HEK293 (cell line): ENCODE results near the gene SLC44A1.

Experiments
- CTCF ChIA-PET: fragments of 350-600 bp; formaldehyde crosslinking; extraction: SDS; loops from one replicate; lab custom pipeline; 2021; ENCODE audit warnings: antibody characterized with exemption; lab: Yijun Ruan, JAX
- POLR2A ChIA-PET: fragments of 300-600 bp; formaldehyde crosslinking; extraction: SDS; loops from one replicate; lab custom pipeline; 2020; ENCODE audit warnings: antibody characterized with exemption, inconsistent platforms; lab: Yijun Ruan, JAX
- H3K27ac ChIP-seq: fragments of 200-500 bp; sonication (Bioruptor generic); 2 replicates; pipeline ENCODE4 v1.5.1; 2014; ENCODE audit warnings: low read depth, low read length, control low read depth, inconsistent platforms; ENCODE audit errors: extremely low read depth
- H3K36me3 ChIP-seq, 2 experiments: fragments of 200-500 bp in 1 of 2; sonication (Bioruptor generic) in 1 of 2; 1 replicate in 1 of 2; 2 replicates in 1 of 2; pipeline ENCODE4 v1.5.1; 2014 to 2017; ENCODE audit warnings: inconsistent platforms in 2 of 2, low read length in 2 of 2; ENCODE audit not compliant: control insufficient read depth in 2 of 2, insufficient read depth in 1 of 2
- H3K4me1 ChIP-seq: fragments of 200-500 bp; sonication (Bioruptor generic); 2 replicates; pipeline ENCODE4 v1.5.1; 2014; ENCODE audit warnings: mild to moderate bottlenecking, low read length, inconsistent platforms; ENCODE audit not compliant: control insufficient read depth, insufficient read depth
- H3K4me3 ChIP-seq: 2 replicates; pipeline ENCODE4 v1.5.1; 2011; ENCODE audit warnings: low read depth, mild to moderate bottlenecking, control low read depth, low read length, moderate library complexity
- H3K9me3 ChIP-seq: fragments of 200-500 bp; sonication (Bioruptor generic); 2 replicates; pipeline ENCODE4 v1.5.1; 2014; ENCODE audit warnings: low read depth, low read length, inconsistent platforms; ENCODE audit not compliant: control insufficient read depth, insufficient read depth
- ELK4 ChIP-seq: IDR thresholded peaks from 2 replicates; pipeline ENCODE4 v1.6.1; 2011; ENCODE audit warnings: mild to moderate bottlenecking, low read depth, low read length, borderline replicate concordance
- HOXC10 ChIP-seq: sonication (generic); formaldehyde crosslinking; IDR thresholded peaks from 2 replicates; pipeline ENCODE4 v1.8.1; 2023; ENCODE audit warnings: mild to moderate bottlenecking, missing genetic modification reagents
- KLF7 ChIP-seq: fragments of 450-650 bp; formaldehyde crosslinking; IDR thresholded peaks from 2 replicates; pipeline ENCODE4 v1.5.1; 2016; ENCODE audit warnings: missing biosample characterization, missing genetic modification characterization, borderline replicate concordance
- PRDM6 ChIP-seq: fragments of 450-650 bp; formaldehyde crosslinking; IDR thresholded peaks from 2 replicates; pipeline ENCODE4 v1.5.1; 2017; ENCODE audit warnings: missing biosample characterization, missing genetic modification characterization
- SP2 ChIP-seq: fragments of 450-650 bp; formaldehyde crosslinking; IDR thresholded peaks from 2 replicates; pipeline ENCODE4 v1.5.1; 2016; ENCODE audit warnings: missing biosample characterization, missing genetic modification characterization
- WT1 ChIP-seq: fragments of 450-650 bp; formaldehyde crosslinking; IDR thresholded peaks from 2 replicates; pipeline ENCODE4 v1.5.1; 2016; ENCODE audit warnings: missing biosample characterization, missing genetic modification characterization
- ZBTB7A ChIP-seq: fragments of 450-650 bp; formaldehyde crosslinking; IDR thresholded peaks from 2 replicates; pipeline ENCODE4 v1.5.1; 2016; ENCODE audit warnings: low read depth, missing biosample characterization, missing genetic modification characterization
- ZNF121 ChIP-seq: fragments of 450-650 bp; formaldehyde crosslinking; IDR thresholded peaks from 2 replicates; pipeline ENCODE4 v1.5.1; 2016; ENCODE audit warnings: missing biosample characterization, missing genetic modification characterization
- ZNF140 ChIP-seq: fragments of 450-650 bp; formaldehyde crosslinking; IDR thresholded peaks from 2 replicates; pipeline ENCODE4 v1.5.1; 2016; ENCODE audit warnings: missing biosample characterization, missing genetic modification characterization
- ZNF155 ChIP-seq: fragments of 450-650 bp; formaldehyde crosslinking; IDR thresholded peaks from 2 replicates; pipeline ENCODE4 v1.5.1; 2016; ENCODE audit warnings: missing biosample characterization, missing genetic modification characterization
- ZNF18 ChIP-seq: fragments of 450-650 bp; formaldehyde crosslinking; IDR thresholded peaks from 2 replicates; pipeline ENCODE4 v1.5.1; 2016; ENCODE audit warnings: missing biosample characterization, missing genetic modification characterization
- ZNF221 ChIP-seq: fragments of 450-650 bp; formaldehyde crosslinking; IDR thresholded peaks from 2 replicates; pipeline ENCODE4 v1.5.1; 2017; ENCODE audit warnings: missing biosample characterization, missing genetic modification characterization, borderline replicate concordance
- ZNF248 ChIP-seq: fragments of 450-650 bp; formaldehyde crosslinking; IDR thresholded peaks from 2 replicates; pipeline ENCODE4 v1.5.1; 2017; ENCODE audit warnings: missing biosample characterization, missing genetic modification characterization
- ZNF311 ChIP-seq: fragments of 450-650 bp; formaldehyde crosslinking; IDR thresholded peaks from 2 replicates; pipeline ENCODE4 v1.5.1; 2017; ENCODE audit warnings: missing biosample characterization, missing genetic modification characterization, borderline replicate concordance
- ZNF366 ChIP-seq: fragments of 450-650 bp; formaldehyde crosslinking; conservative IDR thresholded peaks from 2 replicates; pipeline ENCODE4 v1.5.1; 2016; ENCODE audit warnings: missing biosample characterization, missing genetic modification characterization
- ZNF37A ChIP-seq: fragments of 450-650 bp; IDR thresholded peaks from 2 replicates; pipeline ENCODE4 v1.5.1; 2018; ENCODE audit warnings: missing biosample characterization, missing genetic modification characterization
- ZNF423 ChIP-seq: fragments of 450-650 bp; formaldehyde crosslinking; IDR thresholded peaks from 2 replicates; pipeline ENCODE4 v1.5.1; 2016; ENCODE audit warnings: missing biosample characterization, missing genetic modification characterization
- ZNF433 ChIP-seq: fragments of 450-650 bp; formaldehyde crosslinking; IDR thresholded peaks from 2 replicates; pipeline ENCODE4 v1.5.1; 2016; ENCODE audit warnings: missing biosample characterization, missing genetic modification characterization, low read depth
- ZNF544 ChIP-seq: fragments of 450-650 bp; formaldehyde crosslinking; IDR thresholded peaks from 2 replicates; pipeline ENCODE4 v1.5.0; 2017; ENCODE audit warnings: missing biosample characterization, missing genetic modification characterization
- ZNF580 ChIP-seq: fragments of 450-650 bp; formaldehyde crosslinking; IDR thresholded peaks from 2 replicates; pipeline ENCODE4 v1.5.1; 2016; ENCODE audit warnings: missing biosample characterization, missing genetic modification characterization
- ZNF660 ChIP-seq: fragments of 450-650 bp; IDR thresholded peaks from 2 replicates; pipeline ENCODE4 v1.5.1; 2018; ENCODE audit warnings: missing biosample characterization, mild to moderate bottlenecking, missing genetic modification characterization
- ZNF677 ChIP-seq: fragments of 450-650 bp; IDR thresholded peaks from 2 replicates; pipeline ENCODE4 v1.5.0; 2018; ENCODE audit warnings: missing biosample characterization, mild to moderate bottlenecking, missing genetic modification characterization, moderate library complexity
- ZNF768 ChIP-seq: fragments of 450-650 bp; formaldehyde crosslinking; IDR thresholded peaks from 2 replicates; pipeline ENCODE4 v1.5.1; 2018; ENCODE audit warnings: missing biosample characterization, mild to moderate bottlenecking, missing genetic modification characterization
- TF ChIP-seq, protein P1 (sequence below): fragments of 450-650 bp; formaldehyde crosslinking; IDR thresholded peaks from 2 replicates; pipeline ENCODE4 v1.5.1; 2016; ENCODE audit warnings: missing biosample characterization, missing genetic modification characterization
- TF ChIP-seq, protein P2 (sequence below): fragments of 450-650 bp; formaldehyde crosslinking; IDR thresholded peaks from 2 replicates; pipeline ENCODE4 v1.5.0; 2017; ENCODE audit warnings: missing biosample characterization, missing genetic modification characterization, borderline replicate concordance

SLC44A1 gene

GRCh38 chr9:105282870-105283621 lies 38.6 kb downstream of the SLC44A1 start (continued):
- no peak for TF ChIP-seq ZNF140 (tag by site-specific recombination)
- no peak for TF ChIP-seq ZNF37A (tag by site-specific recombination)
- TF ChIP-seq SP2 (tag by site-specific recombination) = no peak
- no peak for TF ChIP-seq HOXC10 (CRISPR knock-in tag)
- TF ChIP-seq, protein P1, sequence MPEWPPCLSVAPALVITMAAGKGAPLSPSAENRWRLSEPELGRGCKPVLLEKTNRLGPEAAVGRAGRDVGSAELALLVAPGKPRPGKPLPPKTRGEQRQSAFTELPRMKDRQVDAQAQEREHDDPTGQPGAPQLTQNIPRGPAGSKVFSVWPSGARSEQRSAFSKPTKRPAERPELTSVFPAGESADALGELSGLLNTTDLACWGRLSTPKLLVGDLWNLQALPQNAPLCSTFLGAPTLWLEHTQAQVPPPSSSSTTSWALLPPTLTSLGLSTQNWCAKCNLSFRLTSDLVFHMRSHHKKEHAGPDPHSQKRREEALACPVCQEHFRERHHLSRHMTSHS (tag by site-specific recombination) = no peak

DNA sequence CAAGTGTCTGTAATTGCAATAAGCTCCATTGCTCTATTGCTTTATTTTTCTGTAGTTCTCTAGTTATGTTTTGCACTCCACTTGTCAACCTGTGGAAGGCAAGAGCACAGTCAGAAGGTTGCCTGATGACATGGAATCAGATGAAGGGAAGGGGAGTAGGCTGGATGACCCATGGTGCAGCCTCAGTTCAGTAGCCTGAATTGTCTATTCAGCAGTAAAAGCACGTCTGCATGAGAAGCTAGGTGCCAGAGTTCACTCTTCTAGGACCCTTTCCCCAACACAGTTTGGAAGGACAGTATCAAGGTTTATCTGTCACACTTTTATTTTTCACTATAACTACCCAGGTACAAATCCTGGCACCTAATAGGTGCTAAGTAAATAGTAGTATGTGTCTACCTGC lies 39.3 kb downstream of the SLC44A1 start:
- no peaks in the 10 kb centered on the region for H3K9me3 ChIP-seq
- ChIA-PET CTCF (interaction anchor here (0.6 kb wide), 2 partner anchors 9 to 130 kb away, joined by 3 to 4 read pairs; no protein-coding TSS in a partner anchor), POLR2A (no interaction called here)
- TF ChIP-seq WT1 (tag by site-specific recombination) (no peak), KLF7 (no peak)
- H3K36me3 ChIP-seq = no peaks in the 10 kb centered on the region
- no peak overlapping the region for H3K27ac ChIP-seq
- no peaks in the 10 kb centered on the region for H3K4me1 ChIP-seq
- H3K4me3 ChIP-seq = no peak overlapping the region

- Histone ChIP-seq H3K9me3 (no peaks in the 10 kb centered on the region), H3K4me3 (no peak overlapping the region), H3K36me3 (no peaks in the 10 kb centered on the region), H3K4me1 (no peaks in the 10 kb centered on the region), H3K27ac (no peak overlapping the region)
- TF ChIP-seq ZNF121 = no peak
- TF ChIP-seq PRDM6 (tag by site-specific recombination) = no peak
- TF ChIP-seq, protein P2, sequence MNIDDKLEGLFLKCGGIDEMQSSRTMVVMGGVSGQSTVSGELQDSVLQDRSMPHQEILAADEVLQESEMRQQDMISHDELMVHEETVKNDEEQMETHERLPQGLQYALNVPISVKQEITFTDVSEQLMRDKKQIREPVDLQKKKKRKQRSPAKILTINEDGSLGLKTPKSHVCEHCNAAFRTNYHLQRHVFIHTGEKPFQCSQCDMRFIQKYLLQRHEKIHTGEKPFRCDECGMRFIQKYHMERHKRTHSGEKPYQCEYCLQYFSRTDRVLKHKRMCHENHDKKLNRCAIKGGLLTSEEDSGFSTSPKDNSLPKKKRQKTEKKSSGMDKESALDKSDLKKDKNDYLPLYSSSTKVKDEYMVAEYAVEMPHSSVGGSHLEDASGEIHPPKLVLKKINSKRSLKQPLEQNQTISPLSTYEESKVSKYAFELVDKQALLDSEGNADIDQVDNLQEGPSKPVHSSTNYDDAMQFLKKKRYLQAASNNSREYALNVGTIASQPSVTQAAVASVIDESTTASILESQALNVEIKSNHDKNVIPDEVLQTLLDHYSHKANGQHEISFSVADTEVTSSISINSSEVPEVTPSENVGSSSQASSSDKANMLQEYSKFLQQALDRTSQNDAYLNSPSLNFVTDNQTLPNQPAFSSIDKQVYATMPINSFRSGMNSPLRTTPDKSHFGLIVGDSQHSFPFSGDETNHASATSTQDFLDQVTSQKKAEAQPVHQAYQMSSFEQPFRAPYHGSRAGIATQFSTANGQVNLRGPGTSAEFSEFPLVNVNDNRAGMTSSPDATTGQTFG = no peak
- TF ChIP-seq ZNF366 (tag by site-specific recombination) = no peak
- no peak for TF ChIP-seq ZNF155 (tag by site-specific recombination)
- TF ChIP-seq ZBTB7A (tag by site-specific recombination) = no peak
- TF ChIP-seq ELK4 = no peak
- no peak for TF ChIP-seq ZNF677 (tag by site-specific recombination)
- TF ChIP-seq ZNF660 (tag by site-specific recombination) = no peak
- TF ChIP-seq ZNF768 = no peak
- no peak for TF ChIP-seq ZNF433
- TF ChIP-seq ZNF18 = no peak
- TF ChIP-seq ZNF580 (tag by site-specific recombination) = no peak
- TF ChIP-seq ZNF311 (tag by site-specific recombination) = no peak
- TF ChIP-seq ZNF221 = no peak
- TF ChIP-seq ZNF423 (tag by site-specific recombination) = no peak
- TF ChIP-seq ZNF248 (tag by site-specific recombination) = no peak
- TF ChIP-seq ZNF544 (tag by site-specific recombination) = no peak
- CTCF ChIA-PET = interaction anchor here (0.6 kb wide), 1 partner anchor 129 kb away, joined by 4 read pairs; no protein-coding TSS in a partner anchor
- POLR2A ChIA-PET = no interaction called here
Observed at GRCh38 chr9:105284463-105284862, 40.0 kb downstream of the SLC44A1 start.
